Measurements from ENCODE around the gene DDHD1. TPM values are rescaled to one million over a fixed set of nuclear protein-coding genes. Genes with fewer than 3 reads are reported as not detected.

DDHD1 gene
- total RNA-seq, 4 donors from 2014 or later: 9.7 to 19.4 (median 14.6) TPM

DNA sequence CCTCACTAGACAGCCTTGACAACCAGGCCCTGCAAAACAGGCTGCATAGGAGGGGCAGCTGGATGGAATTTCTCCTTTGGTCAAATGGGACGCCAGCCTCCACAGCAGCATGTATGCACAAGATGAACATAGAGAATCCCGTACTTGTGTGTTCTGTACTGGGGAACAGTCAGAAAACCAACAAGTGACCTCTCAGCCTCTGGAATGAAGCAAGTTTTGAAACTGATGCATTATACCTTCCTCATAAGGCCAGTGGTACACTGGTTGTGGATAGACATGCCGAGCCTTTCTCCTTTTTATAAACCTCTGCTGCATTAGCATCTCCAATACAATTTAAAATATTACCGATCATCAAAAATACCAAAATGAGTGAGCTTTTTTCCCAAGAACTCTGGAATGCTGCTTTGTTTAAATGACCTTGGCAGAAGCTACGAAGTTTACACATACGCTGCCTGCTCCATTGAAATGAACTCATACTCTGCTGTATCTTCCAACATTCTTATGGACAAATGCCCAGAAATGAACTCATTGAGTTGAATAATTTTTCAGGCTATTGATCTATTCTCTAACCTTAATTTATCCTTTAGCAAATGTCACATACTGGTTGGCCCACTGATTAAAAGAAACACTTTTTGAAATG, 154.6 kb downstream of the DDHD1 start:
- intact Hi-C loops (cut with DNase I; ENCODE audit: low total_unique reads): no loop called here
- 53 to 63% methylated on average over 6 of the region's 6 CpGs for WGBS, 2 donors
- H3K4me3 ChIP-seq (ENCODE audit: low read depth, poor library complexity, severe bottlenecking): no peak overlapping the region
- no peak for TF ChIP-seq POLR2A (IDR thresholded peaks at IDR 0.05)
- TF ChIP-seq, protein P1, sequence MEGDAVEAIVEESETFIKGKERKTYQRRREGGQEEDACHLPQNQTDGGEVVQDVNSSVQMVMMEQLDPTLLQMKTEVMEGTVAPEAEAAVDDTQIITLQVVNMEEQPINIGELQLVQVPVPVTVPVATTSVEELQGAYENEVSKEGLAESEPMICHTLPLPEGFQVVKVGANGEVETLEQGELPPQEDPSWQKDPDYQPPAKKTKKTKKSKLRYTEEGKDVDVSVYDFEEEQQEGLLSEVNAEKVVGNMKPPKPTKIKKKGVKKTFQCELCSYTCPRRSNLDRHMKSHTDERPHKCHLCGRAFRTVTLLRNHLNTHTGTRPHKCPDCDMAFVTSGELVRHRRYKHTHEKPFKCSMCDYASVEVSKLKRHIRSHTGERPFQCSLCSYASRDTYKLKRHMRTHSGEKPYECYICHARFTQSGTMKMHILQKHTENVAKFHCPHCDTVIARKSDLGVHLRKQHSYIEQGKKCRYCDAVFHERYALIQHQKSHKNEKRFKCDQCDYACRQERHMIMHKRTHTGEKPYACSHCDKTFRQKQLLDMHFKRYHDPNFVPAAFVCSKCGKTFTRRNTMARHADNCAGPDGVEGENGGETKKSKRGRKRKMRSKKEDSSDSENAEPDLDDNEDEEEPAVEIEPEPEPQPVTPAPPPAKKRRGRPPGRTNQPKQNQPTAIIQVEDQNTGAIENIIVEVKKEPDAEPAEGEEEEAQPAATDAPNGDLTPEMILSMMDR (IDR thresholded peaks at IDR 0.05): no peak
- DNase-seq (ENCODE audit: low spot score in 2 of 2): no peak

DNA sequence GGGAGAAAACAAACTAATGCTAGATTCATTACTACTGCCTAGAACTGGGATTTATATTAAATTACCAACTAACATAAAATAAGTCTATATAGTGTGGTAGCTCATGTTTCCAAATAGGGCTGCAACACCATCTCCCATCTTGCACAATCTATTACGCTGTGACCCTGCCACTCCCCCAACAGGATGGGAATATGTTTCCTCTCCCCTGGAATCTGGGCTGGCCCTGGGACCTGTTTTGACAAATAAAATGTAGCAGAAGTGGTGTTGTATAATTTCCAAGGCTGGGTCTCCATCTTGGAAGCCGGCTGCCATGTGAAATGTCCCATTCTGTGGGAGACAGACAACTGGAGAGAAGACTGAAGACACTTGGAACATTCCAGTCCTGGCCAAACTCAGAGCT, 156.6 kb downstream of the DDHD1 start:
- 91 to 92% methylated on average over 2 of the region's 2 CpGs for WGBS, 2 donors
- TF ChIP-seq POLR2A (IDR thresholded peaks at IDR 0.05): no peak
- TF ChIP-seq, protein P1 (IDR thresholded peaks at IDR 0.05): no peak
- no peak for DNase-seq (ENCODE audit: low spot score in 2 of 2)
- intact Hi-C loops (cut with DNase I; ENCODE audit: low total_unique reads): no loop called here
- no peak overlapping the region for H3K4me3 ChIP-seq (ENCODE audit: low read depth, poor library complexity, severe bottlenecking)

DNA sequence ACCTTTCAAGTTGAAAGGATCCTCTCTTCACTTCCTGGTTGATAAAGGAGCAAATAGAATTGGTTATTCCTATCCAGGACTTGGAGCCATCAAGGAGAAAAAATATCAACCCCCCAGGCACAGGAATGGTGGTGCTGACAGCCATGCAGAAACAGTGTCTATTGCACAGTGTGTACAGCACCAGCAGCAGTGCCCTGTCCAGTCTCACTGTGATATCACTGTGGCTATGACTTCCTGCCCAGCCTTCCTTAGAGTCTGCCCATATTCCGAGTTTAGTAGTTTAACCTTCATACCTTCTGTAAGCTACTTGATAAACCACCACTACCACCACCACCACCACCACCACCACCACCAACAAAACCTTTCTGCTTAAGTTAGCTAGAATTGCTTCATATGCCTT, 157.1 kb downstream of the DDHD1 start:
- H3K4me3 ChIP-seq (ENCODE audit: low read depth, poor library complexity, severe bottlenecking): no peak overlapping the region
- no peak for DNase-seq (ENCODE audit: low spot score in 2 of 2)
- 72 to 81% methylated on average over 1 of the region's 1 CpG for WGBS, 2 donors
- TF ChIP-seq, protein P1 (IDR thresholded peaks at IDR 0.05): no peak
- no peak for TF ChIP-seq POLR2A (IDR thresholded peaks at IDR 0.05)
- intact Hi-C loops (cut with DNase I; ENCODE audit: low total_unique reads): no loop called here

DNA sequence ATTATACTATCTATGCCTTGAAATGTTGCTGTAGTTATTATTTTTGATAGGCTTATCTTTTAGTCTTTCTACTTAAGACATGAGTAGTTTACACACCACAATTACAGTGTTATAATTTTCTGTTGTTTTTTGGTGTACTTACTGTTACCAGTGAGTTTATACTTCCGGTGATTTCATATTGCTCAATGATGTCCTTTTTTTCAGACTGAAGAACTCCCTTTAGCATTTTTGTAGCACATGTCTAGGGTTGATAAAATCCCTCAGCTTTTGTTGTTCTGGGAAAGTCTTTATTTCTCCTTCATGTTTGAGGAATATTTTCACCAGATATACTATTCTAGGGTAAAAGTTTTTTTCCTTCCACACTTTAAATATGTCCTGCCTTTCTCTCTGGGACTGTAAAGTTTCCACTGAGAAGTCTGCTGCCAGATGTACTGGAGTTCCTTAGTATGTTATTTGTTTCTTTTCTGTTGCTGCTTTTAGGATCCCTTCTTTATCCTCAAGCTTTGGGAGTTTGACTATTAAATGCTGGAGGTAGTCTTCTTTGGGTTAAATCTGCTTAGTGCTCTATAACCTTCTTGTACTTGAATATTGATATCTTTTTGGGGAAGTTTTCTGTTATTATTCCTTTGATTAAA, 160.8 kb downstream of the DDHD1 start:
- TF ChIP-seq, protein P1 (IDR thresholded peaks at IDR 0.05): no peak
- no peak for TF ChIP-seq POLR2A (IDR thresholded peaks at IDR 0.05)
- intact Hi-C loops (cut with DNase I; ENCODE audit: low total_unique reads): no loop called here
- DNase-seq (ENCODE audit: low spot score in 2 of 2): no peak
- 79 to 80% methylated on average over 1 of the region's 1 CpG for WGBS, 2 donors
- no peak overlapping the region for H3K4me3 ChIP-seq (ENCODE audit: low read depth, poor library complexity, severe bottlenecking)

DNA sequence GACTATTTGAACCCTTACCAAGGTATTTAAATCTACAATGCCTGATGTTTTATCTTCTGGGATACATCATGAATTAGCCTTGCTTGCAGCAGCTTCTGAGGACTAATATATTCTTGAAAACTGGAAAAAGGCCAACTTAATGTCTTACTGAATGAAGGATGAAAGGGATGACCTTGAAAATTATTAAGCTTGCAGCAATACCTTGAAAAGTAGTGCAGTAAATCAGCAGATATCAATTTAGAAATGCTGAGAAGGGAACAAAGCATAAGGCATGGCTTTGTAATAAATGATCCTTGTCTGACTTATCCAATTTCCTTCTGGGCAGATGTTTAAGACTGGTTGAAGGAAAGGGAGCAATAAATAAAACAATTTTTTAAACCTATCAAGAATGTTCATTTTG, 165.0 kb downstream of the DDHD1 start:
- DNase-seq (ENCODE audit: low spot score in 2 of 2): no peak
- no peak overlapping the region for H3K4me3 ChIP-seq (ENCODE audit: low read depth, poor library complexity, severe bottlenecking)
- intact Hi-C loops (cut with DNase I; ENCODE audit: low total_unique reads): no loop called here
- no peak for TF ChIP-seq POLR2A (IDR thresholded peaks at IDR 0.05)
- TF ChIP-seq, protein P1 (IDR thresholded peaks at IDR 0.05): no peak

DNA sequence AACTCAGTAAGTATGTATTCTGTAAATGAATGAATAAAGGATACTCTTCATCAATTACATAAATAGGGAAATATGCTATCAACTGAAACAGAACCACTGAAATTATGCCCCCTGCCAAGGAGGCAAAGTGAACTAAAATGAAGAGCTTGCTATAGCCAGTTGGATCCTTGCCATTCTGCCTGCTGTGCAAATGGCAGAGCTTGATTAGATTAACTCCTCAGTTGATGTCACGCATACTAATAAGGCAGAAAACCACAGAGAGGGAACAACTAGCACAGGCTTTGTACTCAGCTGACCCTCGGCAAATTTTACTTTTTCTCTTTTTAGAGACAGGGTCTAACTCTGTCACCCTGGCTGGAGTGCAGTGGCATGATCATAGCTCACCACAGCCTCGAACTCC, 165.6 kb downstream of the DDHD1 start:
- DNase-seq (ENCODE audit: low spot score in 2 of 2): no peak

More for the DNA sequence above, 165.6 kb downstream of the DDHD1 start:
- H3K4me3 ChIP-seq (ENCODE audit: low read depth, poor library complexity, severe bottlenecking): no peak overlapping the region
- TF ChIP-seq, protein P1 (IDR thresholded peaks at IDR 0.05): no peak
- no peak for TF ChIP-seq POLR2A (IDR thresholded peaks at IDR 0.05)
- intact Hi-C loops (cut with DNase I; ENCODE audit: low total_unique reads): no loop called here
- WGBS, 2 donors: 51 to 62% methylated on average over 3 of the region's 3 CpGs

All from lower leg skin (tissue), 4 donors.